ENCODE data around the gene LRRN2.

DNA sequence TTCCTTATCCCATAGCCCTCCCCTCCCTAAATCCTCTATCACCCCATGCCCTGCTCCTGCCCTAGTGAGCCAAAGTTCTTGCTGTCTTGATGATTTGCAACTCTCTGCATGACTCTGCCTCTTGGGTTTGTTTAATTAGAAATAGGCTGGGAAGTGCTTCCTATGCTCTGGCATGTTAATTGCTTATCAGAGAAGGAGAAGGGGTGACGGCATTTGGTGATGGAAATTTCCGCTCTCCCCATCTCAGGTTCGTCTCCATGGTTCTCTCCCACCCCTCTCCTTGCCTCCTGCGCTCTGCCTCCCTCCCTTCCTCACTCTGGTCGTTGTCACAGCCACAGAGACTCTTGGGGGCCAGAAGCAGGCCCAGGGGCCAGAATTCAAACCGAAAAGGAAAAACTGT lies 68.9 kb downstream of the LRRN2 start:
- no peak for TF ChIP-seq POLR2A (IDR thresholded peaks at IDR 0.05; ENCODE audit: low read length)
- no peak for TF ChIP-seq GATA1 (IDR thresholded peaks at IDR 0.05; ENCODE audit: low read depth, low read length)
